ENCODE data around the gene BSN.

Gene BSN

DNA sequence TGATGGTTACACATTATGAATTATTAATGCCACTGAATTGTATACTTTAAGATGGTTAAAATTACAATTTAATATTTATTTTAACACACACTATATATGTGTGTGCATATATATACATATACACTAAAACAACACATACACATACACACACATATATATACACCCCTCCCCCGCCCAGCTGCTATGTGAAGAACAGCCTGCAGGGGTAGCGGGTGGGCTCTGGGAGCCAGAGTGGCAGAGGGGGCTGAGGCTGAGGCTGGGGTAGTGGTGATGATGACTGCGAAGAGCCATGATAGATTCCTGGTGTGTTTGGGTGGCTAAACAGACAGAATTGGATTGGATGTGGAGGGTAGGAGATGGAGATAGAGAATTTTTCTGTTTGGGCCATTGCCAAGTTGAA is 80.5 kb downstream of the BSN start:
- no peak for DNase-seq

DNA sequence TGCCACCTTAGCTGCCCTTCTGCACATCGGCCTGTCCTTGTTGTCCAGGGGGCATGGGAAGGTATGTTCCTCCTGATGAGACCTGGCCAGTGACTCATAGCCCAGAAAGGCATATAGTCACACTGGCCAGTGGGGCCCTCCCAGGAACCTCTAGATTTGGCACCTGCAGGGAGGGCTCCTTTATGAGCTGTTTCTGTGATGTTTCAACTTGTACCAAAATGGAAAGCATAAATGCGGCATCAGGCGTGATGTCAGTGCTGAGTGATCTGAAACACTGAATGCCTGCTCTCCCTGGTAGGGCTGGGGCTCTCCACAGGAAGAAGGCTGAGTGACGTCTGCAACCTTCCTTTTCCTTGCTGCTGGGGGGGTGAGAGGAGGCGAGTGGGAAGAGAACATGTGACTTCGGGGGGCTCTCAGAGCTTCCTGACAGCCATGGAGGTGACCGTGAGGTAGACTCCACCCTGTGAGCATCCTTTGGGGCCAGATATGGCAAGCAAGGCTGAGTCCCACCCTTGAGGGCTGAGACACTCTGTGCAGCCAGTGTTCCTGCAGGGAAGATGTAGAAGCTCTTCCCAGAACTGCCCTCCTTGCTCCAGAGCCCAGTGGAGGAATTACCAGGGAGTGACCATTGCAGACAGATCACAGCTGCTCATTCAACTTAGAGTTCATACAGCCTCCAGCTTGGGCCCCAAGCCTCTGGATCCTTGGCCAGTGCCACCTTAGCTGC is 82.8 kb downstream of the BSN start:
- DNase-seq = no peak

GRCh38 chr3:49638445-49638844 is 84.2 kb downstream of the BSN start:
- DNase-seq = no peak

GRCh38 chr3:49639551-49639950 is 85.3 kb downstream of the BSN start:
- no peak for DNase-seq

DNA sequence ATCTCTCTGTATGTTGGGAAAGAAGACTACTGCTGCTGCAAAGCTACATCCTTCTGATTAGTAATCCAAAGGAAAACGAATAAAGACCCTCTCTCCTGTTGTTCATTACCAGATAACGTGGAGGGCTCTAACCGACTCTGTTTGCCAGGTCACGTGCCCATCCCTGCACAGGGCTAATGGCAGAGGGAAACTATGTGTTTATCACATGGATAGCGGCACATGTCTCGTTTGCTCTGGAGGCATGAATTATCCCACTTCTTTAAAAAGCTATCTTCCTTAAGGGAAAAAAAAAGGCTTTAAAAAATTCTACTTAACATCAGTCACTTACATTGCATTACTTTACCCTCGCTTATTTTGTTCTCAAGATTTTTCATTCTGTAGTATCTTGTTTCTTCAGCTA is 87.0 kb downstream of the BSN start:
- no peak for DNase-seq

DNA sequence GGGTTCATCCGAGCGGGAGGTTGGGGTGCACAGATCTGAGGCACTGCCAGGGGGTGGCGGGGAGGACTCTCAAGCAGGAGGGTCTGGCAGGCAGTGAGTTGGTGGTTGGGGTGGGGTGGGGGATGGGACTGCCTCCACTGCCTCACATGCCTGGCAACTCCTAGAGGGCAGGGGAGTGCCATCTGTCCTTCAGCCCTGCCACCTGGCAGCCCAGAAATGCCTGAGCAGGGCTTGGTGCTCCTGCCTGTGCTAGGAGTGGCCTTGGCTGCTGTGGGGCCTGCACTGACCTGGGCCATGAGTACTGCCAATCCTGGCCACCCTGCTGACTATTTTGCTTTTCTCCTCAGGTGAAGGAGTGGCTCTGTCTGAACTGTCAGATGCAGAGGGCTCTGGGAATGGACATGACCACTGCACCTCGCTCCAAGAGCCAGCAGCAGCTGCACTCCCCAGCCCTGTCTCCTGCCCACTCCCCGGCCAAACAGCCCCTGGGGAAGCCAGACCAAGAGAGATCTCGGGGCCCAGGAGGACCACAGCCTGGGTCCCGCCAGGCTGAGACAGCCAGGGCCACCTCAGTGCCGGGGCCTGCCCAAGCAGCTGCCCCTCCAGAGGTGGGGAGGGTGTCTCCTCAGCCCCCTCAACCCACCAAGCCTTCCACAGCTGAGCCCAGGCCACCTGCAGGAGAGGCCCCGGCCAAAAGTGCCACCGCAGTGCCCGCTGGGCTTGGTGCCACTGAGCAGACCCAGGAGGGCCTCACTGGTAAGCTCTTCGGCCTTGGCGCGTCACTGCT is 87.8 kb downstream of the BSN start:
- no peak for DNase-seq

GRCh38 chr3:49642708-49643145 is 88.5 kb downstream of the BSN start:
- no peak for DNase-seq

- DNase-seq = no peak
Observed at GRCh38 chr3:49644684-49645083, 90.4 kb downstream of the BSN start.

GRCh38 chr3:49646236-49646635 is 92.0 kb downstream of the BSN start:
- no peak for DNase-seq

- peak; percentile 43 for DNase-seq
Observed at GRCh38 chr3:49647741-49648140, 93.5 kb downstream of the BSN start.

DNA sequence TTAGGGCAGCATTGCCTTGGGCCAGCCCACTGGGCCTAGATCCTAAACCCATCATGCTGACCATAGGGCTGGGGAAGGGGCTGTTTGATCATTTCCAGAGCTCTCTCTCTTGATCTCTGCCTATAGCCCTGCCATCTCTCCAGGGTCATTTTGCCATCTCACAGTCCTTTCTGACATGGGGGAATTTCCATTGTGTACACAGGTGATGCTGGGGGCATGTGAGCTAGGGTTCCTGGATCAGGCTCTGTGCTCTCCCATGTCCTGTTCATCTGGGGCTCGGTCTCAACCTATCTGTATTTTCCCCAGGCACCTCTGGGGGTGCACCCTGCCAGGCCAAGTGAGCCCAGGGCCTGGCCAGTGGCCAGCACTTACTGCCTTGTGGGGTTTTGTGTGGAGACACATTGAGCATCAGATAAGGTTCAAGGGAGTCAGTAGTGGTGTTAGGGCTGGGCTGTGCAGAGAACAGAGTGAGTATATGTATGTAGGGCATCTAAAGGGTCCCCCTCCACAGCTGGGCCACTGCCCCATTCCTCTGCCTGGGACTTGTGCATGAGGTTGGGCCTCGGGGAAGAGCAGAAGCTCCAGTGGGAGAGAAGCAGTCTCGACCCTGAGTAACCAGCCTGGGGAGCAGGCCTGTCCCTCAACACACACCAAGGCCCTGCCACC is 94.2 kb downstream of the BSN start:
- no peak for DNase-seq

- DNase-seq = no peak
Observed at GRCh38 chr3:49649576-49649975, 95.3 kb downstream of the BSN start.

DNA sequence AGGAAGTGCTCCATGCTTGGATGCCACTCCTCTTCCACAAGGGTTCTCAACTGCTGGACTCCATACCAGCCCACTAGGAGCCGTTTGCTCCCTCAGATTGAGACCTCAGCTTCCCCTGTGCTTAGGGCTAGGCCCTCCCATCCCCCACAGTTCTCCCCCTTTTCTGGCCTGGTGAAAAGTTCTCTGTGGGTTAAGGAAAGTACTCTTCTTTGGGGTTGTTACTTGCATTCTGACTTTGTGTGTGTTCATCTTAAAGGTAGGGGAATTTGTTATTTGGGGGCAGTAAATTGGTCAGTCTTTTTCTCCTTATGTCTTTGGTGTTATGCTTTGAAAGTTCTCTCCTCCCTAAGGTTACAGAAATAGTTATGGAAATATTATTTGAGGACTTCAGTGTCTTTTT is 95.9 kb downstream of the BSN start:
- DNase-seq = no peak

- DNase-seq = no peak
Observed at GRCh38 chr3:49650637-49651036, 96.4 kb downstream of the BSN start.

DNA sequence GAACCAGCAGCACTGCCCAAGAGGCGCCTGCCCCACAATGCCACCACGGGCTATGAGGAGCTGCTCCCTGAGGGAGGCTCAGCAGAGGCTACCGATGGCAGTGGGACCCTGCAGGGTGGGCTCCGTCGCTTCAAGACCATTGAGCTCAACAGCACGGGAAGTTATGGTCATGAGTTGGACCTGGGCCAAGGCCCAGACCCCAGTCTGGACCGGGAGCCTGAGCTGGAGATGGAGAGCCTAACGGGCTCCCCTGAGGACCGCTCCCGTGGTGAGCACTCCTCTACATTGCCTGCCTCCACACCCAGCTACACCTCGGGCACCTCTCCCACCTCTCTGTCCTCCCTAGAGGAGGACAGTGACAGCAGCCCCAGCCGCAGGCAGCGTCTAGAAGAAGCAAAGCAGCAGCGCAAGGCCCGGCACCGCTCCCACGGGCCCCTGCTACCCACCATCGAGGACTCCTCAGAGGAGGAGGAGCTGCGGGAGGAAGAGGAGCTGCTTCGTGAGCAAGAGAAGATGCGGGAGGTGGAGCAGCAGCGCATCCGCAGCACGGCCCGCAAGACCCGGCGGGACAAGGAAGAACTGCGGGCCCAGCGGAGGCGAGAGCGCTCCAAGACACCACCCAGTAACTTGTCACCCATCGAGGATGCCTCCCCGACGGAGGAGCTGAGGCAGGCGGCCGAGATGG is 98.1 kb downstream of the BSN start:
- no peak for DNase-seq

DNA sequence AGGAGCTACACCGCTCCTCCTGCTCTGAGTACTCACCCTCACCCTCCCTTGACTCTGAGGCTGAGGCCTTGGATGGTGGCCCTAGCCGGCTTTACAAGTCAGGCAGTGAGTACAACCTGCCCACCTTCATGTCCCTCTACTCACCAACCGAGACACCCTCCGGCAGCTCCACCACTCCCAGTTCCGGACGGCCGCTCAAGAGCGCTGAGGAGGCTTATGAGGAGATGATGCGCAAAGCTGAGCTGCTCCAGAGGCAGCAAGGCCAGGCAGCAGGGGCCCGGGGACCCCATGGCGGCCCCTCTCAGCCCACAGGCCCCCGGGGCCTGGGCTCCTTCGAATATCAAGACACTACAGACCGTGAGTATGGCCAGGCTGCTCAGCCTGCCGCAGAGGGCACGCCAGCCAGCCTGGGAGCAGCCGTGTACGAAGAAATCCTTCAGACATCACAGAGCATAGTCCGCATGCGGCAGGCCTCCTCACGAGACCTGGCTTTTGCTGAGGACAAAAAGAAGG is 98.7 kb downstream of the BSN start:
- no peak for DNase-seq

DNA sequence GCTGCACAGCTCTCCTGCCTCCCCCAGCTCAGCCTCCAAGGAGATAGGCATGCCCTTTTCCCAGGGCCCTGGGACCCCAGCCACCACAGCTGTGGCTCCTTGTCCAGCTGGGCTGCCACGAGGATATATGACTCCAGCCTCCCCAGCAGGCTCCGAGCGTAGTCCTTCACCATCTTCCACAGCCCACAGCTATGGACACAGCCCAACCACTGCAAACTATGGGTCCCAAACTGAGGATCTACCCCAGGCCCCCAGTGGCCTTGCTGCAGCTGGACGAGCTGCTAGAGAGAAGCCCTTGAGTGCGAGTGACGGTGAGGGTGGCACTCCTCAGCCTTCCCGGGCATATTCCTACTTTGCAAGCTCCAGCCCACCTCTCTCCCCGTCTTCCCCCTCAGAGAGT is 99.3 kb downstream of the BSN start:
- DNase-seq = no peak

- no peak for DNase-seq
Observed at GRCh38 chr3:49654176-49654825, 100.0 kb downstream of the BSN start.

GRCh38 chr3:49654955-49655556 is 100.8 kb downstream of the BSN start:
- peak; percentile 16 for DNase-seq

DNA sequence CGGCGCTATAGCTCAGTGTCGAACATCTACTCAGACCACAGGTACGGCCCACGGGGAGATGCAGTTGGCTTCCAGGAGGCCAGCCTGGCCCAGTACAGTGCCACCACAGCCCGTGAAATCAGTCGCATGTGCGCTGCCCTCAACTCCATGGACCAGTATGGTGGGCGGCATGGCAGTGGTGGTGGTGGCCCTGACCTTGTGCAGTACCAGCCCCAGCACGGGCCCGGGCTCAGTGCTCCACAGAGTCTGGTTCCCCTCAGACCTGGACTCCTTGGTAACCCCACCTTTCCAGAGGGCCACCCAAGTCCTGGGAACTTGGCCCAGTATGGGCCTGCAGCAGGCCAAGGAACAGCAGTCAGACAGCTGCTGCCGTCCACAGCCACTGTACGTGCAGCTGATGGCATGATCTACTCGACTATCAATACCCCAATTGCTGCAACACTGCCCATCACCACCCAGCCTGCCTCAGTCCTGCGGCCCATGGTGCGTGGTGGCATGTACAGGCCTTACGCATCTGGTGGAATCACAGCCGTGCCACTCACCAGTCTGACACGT is 101.5 kb downstream of the BSN start:
- no peak for DNase-seq

DNA sequence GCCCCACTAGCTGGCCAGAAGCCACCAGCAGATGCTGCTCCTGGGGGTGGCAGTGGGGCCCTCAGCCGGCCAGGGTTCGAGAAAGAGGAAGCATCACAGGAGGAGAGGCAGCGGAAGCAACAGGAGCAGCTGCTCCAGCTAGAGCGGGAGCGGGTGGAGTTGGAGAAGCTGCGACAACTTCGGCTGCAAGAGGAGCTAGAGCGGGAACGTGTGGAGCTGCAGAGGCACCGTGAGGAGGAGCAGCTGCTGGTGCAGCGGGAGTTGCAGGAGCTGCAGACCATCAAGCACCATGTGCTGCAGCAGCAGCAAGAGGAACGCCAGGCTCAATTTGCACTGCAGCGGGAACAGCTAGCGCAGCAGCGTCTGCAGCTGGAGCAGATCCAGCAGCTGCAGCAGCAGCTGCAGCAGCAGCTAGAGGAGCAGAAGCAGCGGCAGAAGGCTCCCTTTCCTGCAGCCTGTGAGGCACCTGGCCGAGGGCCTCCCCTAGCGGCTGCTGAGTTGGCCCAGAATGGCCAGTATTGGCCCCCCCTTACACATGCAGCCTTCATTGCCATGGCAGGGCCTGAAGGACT is 102.3 kb downstream of the BSN start:
- no peak for DNase-seq
